GM19099 (cell line): ENCODE data around the gene UBC.

ENCODE experiments used
- POLR2A ChIP-seq: IDR thresholded peaks from 3 replicates; pipeline ENCODE4 v1.6.1; 2011; ENCODE audit warnings: low read depth; ENCODE audit not compliant: insufficient read length; ENCODE audit errors: extremely low read depth

UBC gene

GRCh38 chr12:124939421-124940142, 25.1 kb upstream of the UBC start:
- TF ChIP-seq POLR2A, result peak; percentile 26

DNA sequence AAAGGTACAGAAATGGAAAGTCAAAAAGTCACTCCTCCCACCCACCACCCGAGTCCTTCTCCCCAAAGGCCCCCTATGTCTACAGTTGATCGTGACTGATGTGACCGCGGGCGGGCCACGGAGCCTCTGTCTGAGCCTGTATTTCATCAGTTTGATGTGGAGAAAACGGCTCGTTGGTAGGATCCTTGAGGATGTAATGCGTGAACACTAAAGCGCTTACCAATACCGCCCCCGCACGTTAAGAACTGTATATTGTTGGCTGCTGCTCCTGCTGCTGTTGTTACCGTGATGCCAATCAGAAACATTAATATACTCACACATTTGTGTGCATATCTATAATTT, 24.6 kb upstream of the UBC start:
- TF ChIP-seq POLR2A, result peak; percentile 21

- peak; percentile 25 for TF ChIP-seq POLR2A
Observed at GRCh38 chr12:124938587-124938986, 24.1 kb upstream of the UBC start.

- TF ChIP-seq POLR2A, result no peak
Observed at GRCh38 chr12:124938108-124938507, 23.7 kb upstream of the UBC start.

DNA sequence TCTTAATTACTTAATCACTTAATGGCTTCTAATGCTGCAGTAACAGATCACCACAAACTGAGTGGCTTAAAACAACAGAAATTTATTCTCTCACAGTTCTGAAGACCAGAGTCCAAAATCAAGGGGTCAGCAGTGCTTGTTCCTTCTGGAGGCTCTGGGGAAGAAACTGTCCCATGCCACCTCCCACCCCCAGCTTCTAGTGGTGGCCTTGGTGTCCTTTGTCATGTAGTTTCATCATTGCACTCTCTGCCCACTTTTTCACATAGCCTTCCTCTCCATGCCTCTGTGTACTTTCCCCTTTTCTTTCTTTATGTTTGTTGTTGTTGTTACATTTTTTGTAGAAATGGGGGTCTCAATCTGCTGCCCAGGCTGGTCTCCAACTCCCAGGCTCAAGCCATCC, 16.1 kb upstream of the UBC start:
- no peak for TF ChIP-seq POLR2A

DNA sequence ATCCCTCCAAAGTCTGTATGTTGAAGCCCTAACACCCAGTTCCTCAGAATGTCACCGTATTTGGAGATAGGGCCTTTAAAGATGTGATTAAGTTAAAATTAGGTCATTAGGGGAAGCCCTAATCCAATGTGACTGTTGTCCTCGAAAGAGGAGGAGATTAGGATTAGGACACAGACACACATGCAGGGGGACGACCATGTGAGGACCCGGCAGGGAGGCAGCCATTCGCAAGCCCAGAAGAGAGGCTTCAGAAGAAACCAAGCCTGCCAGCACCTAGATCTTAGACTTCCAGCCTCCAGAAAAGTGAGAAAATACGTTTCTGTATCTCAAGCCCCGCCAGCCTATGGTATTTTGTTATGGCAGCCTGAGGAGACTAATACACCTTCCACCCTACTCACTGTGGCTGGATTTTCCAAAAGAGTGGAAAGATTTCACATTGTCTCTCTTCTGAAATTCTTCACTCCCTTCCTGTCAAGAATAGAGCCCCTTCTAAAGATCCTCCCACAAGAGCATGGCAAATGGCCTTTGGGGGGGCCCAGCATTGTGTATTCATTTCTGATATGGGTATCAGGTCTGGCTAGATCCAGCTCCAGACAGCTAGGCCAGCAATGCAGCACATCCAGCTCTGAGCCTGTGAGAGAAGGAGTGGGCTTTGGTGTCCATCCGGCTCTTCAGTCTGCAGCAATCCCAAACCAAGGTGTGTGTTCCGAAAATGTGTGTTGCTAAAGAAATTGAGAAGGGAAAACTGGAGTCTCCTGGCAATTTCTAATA, 15.4 kb upstream of the UBC start:
- TF ChIP-seq POLR2A, result no peak

GRCh38 chr12:124928912-124929530, 14.6 kb upstream of the UBC start:
- TF ChIP-seq POLR2A, result no peak

DNA sequence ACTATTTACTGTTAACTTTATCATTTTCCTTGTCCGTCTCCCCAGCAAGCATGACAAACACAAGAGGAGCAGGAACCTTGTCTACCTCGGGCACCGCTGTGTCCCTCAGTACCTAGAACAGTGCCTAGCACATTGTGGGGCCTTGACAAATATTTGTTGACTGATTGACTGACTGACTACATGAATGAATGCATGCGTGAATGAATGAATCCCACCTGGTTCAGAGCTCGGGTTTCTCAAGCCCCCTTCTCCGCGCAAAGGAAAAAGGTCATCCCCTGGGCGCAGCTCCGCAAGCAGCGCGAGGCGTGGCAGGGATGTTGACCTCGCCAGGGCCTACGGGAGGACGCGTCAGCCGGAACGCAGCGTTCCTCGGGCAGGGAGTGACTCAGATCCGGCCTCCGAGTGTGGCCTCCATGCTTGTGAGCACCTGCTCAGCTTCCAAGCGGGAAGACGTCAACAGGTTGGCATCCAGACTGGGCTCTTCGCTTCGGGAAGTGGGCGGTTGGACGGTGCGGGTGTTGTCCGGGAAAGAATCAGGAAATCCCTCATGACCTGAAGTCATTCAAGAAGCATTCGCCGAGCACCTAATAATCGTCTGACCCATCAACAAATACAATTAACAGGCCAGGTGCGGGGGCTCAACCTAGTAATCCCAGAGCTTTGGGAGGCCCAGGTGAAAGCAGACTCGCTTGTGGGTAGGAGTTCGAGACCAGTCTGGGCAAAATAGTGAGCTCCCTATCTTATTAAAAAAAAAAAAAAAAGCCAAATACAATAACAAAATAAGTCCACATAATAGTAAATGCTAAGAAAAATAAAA, 13.9 kb upstream of the UBC start:
- no peak for TF ChIP-seq POLR2A

DNA sequence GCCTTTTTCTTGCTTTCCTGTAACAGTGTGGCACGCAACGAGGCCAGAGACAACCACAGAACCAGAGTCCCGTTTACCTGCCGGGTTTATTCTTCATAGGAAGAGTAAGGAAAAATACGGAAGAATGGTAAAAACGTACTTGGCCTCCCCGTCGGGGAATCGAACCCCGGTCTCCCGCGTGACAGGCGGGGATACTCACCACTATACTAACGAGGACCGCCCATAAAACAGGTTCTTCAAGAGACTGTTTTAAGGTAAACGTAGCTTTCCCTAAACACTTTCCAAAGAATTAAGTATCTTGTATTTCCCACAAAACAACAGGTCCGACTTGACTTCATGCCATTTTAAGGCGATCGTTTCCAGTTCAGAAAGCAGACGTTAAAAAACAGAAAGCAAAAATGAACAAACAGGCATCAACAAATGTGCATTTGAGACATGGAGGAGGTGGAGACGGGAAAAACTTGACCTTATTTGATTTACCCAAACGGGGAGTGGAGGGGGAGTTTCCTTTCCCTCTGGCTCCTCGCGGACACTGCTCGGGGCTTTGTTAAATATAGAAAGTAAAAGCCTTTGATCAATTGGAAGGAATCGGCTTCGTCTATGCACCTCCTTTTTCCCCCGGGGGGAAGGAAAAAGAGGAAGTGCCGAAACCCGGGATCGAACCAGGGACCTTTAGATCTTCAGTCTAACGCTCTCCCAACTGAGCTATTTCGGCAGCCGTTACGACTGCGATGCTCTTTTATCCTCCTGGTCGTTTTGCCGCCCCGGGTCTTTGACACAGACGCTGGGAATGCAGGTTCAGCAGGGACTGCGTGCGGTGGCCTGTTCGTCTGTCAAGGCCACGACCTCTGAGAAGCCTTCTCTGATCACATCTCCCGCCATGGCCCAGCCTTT, 13.0 kb upstream of the UBC start:
- no peak for TF ChIP-seq POLR2A

DNA sequence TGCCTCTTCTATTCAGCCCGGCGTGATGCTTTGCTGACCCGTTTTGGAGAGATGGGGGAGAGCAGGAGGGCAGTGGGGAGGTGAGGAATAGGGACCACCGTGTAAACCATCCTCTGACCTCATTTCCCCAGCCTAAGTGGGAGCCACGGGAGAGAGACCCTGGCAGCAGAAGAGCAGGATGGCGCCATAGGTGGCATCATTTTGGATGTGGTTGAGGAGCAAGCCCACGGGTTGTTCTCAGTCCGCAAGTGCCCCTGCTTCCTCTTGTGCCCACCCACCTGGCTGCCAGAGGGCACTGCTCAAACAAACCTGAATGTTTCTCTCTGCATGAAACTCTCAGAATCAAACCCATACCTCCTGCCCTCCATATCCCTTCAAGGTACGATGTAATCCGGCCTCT, 10.7 kb upstream of the UBC start:
- no peak for TF ChIP-seq POLR2A

GRCh38 chr12:124923905-124924734, 9.7 kb upstream of the UBC start:
- TF ChIP-seq POLR2A, result no peak

DNA sequence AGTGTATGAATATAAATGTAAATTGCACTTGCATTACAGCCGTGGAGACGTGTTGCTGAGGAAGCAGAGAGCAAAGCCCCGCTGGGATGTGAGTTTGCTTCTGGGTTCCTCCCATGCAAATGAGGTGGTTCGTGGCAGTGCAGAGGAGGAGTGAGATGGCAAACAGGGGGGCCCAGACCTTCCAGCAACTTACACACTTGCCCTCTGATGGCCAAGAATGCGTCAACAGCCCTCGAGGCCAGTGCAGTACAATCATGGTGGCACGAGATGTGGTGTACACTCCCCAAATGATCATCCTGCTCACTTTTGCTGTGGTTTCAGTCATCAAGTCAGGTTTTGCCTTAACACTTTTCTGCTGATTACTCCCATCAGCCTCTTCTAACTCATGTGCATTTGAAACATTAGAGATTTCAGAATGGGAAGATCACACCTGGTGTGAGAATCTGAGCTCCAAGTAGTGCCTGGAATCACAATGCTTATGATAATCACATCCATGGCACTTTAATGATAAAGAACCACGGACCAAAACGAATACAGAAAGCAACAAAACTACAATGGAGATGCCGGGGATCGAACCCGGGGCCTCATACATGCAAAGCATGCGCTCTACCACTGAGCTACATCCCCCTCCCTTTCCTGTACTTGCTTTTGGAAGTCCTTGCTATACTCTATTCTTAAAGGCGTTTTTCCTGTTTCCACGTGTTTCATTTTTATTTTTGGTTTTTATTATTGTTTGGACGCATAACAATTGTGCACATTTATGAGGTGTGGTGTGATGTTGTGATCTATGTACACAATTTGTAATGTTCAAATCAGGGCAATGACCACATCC, 7.0 kb upstream of the UBC start:
- peak; percentile 83 for TF ChIP-seq POLR2A
